ENCODE data around the gene ATAD5. TPM values are rescaled to one million over a fixed set of nuclear protein-coding genes. Genes with fewer than 3 reads are reported as not detected.

ATAD5 gene
- total RNA-seq, 1 experiment from 2014 or later: 4.2 TPM

DNA sequence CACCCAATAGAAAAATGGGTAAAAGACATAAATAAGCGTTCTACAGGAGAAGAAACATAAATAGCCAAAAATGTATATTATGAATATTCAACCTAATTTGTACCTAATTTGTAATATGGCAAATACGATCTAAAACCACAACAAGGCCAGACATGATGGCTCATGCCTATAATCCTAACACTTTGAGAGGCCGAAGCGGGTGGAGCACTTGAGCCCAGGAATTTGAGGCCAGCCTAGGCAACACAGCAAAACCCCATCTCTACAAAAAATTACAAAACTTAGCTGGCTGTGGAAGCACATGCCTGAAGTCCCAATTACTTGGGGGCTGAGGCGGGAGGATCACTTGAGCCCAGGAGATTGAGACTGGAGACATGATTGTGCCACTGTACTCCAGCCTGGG, 37.4 kb upstream of the ATAD5 start:
- H3K9me3 ChIP-seq (ENCODE audit: low read length): no peaks in the 10 kb centered on the region
- no peak overlapping the region for H2AFZ ChIP-seq (ENCODE audit: low read length)
- no peaks in the 10 kb centered on the region for H4K20me1 ChIP-seq (ENCODE audit: low read length)
- no peaks in the 10 kb centered on the region for H3K4me1 ChIP-seq (ENCODE audit: insufficient read depth, low read length)
- no peak for DNase-seq
- no peaks in the 10 kb centered on the region for H3K27me3 ChIP-seq (ENCODE audit: low read length)
- H3F3A ChIP-seq (ENCODE audit: low read length, unreplicated experiment): no peaks in the 10 kb centered on the region
- H3K36me3 ChIP-seq (ENCODE audit: low read depth, low read length): peaks cover 6% of the 10 kb centered on the region; the same call in 1 of the 2 replicates
- H3K27ac ChIP-seq (ENCODE audit: low read length): no peak overlapping the region
- no peak for TF ChIP-seq EZH2phosphoT487 (IDR thresholded peaks at IDR 0.05; ENCODE audit: borderline replicate concordance, low read length)
- TF ChIP-seq, protein P1, sequence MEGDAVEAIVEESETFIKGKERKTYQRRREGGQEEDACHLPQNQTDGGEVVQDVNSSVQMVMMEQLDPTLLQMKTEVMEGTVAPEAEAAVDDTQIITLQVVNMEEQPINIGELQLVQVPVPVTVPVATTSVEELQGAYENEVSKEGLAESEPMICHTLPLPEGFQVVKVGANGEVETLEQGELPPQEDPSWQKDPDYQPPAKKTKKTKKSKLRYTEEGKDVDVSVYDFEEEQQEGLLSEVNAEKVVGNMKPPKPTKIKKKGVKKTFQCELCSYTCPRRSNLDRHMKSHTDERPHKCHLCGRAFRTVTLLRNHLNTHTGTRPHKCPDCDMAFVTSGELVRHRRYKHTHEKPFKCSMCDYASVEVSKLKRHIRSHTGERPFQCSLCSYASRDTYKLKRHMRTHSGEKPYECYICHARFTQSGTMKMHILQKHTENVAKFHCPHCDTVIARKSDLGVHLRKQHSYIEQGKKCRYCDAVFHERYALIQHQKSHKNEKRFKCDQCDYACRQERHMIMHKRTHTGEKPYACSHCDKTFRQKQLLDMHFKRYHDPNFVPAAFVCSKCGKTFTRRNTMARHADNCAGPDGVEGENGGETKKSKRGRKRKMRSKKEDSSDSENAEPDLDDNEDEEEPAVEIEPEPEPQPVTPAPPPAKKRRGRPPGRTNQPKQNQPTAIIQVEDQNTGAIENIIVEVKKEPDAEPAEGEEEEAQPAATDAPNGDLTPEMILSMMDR (conservative IDR thresholded peaks at IDR 0.05; ENCODE audit: low read depth, low read length): no peak
- no peak overlapping the region for H3K9ac ChIP-seq (ENCODE audit: low read length)
- no peak for ATAC-seq
- BruUV-seq (replicated peaks): no TSS peak
- no peak overlapping the region for H3K4me2 ChIP-seq (ENCODE audit: low read length)
- no peak overlapping the region for H3K4me3 ChIP-seq (ENCODE audit: low read length)
- no peaks in the 10 kb centered on the region for H3K9me2 ChIP-seq (replicated peaks; ENCODE audit: low read length)
- H3K79me2 ChIP-seq (ENCODE audit: low read length): no peaks in the 10 kb centered on the region
- CTCF ChIA-PET: no interaction called here
- POLR2A ChIA-PET (ENCODE audit: unreplicated experiment): no interaction called here
- intact Hi-C loops (cut with micrococcal nuclease): no loop called here

DNA sequence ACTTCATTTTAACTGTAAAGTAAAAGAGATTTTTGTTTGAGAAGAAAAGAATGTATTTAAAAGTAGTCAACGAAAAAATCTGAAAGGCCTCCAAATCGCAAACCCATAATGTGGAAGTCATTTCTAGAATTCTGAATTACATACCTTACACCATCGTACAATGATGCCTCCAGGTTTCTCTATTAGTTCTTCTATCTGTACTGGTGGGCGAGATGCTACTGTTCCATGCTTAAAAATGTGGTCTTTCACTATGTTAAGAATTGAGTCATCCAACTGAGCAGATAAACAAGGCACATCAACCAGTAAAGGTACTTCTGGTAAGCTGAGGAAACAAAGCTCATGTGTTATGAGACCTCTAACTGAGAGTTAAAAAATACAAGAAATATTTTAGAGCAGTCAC, 35.8 kb upstream of the ATAD5 start:
- POLR2A ChIA-PET (ENCODE audit: unreplicated experiment): no interaction called here
- Histone ChIP-seq H3K9me2 (replicated peaks; ENCODE audit: low read length) (no peaks in the 10 kb centered on the region), H3K79me2 (ENCODE audit: low read length) (no peaks in the 10 kb centered on the region), H3K27ac (ENCODE audit: low read length) (no peak overlapping the region), H3K4me2 (ENCODE audit: low read length) (no peak overlapping the region), H3F3A (ENCODE audit: low read length, unreplicated experiment) (no peaks in the 10 kb centered on the region), H2AFZ (ENCODE audit: low read length) (no peak overlapping the region), H3K27me3 (ENCODE audit: low read length) (no peaks in the 10 kb centered on the region), H4K20me1 (ENCODE audit: low read length) (no peaks in the 10 kb centered on the region), H3K9me3 (ENCODE audit: low read length) (no peaks in the 10 kb centered on the region), H3K36me3 (ENCODE audit: low read depth, low read length) (peaks cover 6% of the 10 kb centered on the region; the same call in 1 of the 2 replicates), H3K9ac (ENCODE audit: low read length) (no peak overlapping the region), H3K4me3 (ENCODE audit: low read length) (no peak overlapping the region), H3K4me1 (ENCODE audit: insufficient read depth, low read length) (no peaks in the 10 kb centered on the region)
- CTCF ChIA-PET: no interaction called here
- BruUV-seq (replicated peaks): no TSS peak
- TF ChIP-seq EZH2 (IDR thresholded peaks at IDR 0.05; ENCODE audit: low read length, unreplicated experiment) (no peak), EZH2phosphoT487 (IDR thresholded peaks at IDR 0.05; ENCODE audit: borderline replicate concordance, low read length) (no peak)
- TF ChIP-seq, protein P1 (conservative IDR thresholded peaks at IDR 0.05; ENCODE audit: low read depth, low read length): no peak
- no peak for DNase-seq
- ATAC-seq: no peak
- intact Hi-C loops (cut with micrococcal nuclease): no loop called here

DNA sequence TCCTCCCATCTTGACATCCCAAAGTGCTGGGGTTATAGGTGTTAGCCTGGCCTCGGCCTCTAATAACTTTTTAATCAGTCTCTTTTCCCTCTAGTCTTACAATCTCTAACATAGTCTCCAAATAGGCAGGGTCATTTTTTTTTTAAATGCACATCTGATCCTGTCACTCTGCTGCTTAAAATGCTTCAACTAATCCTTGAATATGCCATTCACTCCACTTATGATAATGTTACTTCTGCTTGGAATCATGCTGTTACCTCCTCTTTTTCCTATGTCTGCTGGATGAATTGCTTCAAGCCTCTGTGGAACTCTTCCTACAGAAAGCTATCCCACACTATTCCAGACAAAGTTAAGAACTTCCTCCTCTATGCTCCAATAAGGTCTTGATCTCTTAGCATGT, 30.1 kb upstream of the ATAD5 start:
- TF ChIP-seq EZH2 (IDR thresholded peaks at IDR 0.05; ENCODE audit: low read length, unreplicated experiment): no peak
- TF ChIP-seq, protein P1 (conservative IDR thresholded peaks at IDR 0.05; ENCODE audit: low read depth, low read length): no peak
- Histone ChIP-seq H3K9me2 (replicated peaks; ENCODE audit: low read length) (no peaks in the 10 kb centered on the region), H3K9ac (ENCODE audit: low read length) (no peak overlapping the region), H2AFZ (ENCODE audit: low read length) (no peak overlapping the region), H4K20me1 (ENCODE audit: low read length) (no peaks in the 10 kb centered on the region), H3K9me3 (ENCODE audit: low read length) (no peaks in the 10 kb centered on the region), H3F3A (ENCODE audit: low read length, unreplicated experiment) (no peaks in the 10 kb centered on the region), H3K4me3 (ENCODE audit: low read length) (no peak overlapping the region), H3K27ac (ENCODE audit: low read length) (no peak overlapping the region), H3K27me3 (ENCODE audit: low read length) (no peaks in the 10 kb centered on the region), H3K79me2 (ENCODE audit: low read length) (no peaks in the 10 kb centered on the region), H3K4me2 (ENCODE audit: low read length) (no peak overlapping the region), H3K36me3 (ENCODE audit: low read depth, low read length) (0 out of 2 replicates have a peak, but pooled peaks cover 3% of the 10 kb centered on the region), H3K4me1 (ENCODE audit: insufficient read depth, low read length) (no peaks in the 10 kb centered on the region)
- POLR2A ChIA-PET (ENCODE audit: unreplicated experiment): no interaction called here
- intact Hi-C loops (cut with micrococcal nuclease): no loop called here
- BruUV-seq (replicated peaks): no TSS peak
- DNase-seq (no peak), ATAC-seq (no peak)
- CTCF ChIA-PET: no interaction called here
